HG03095 (cell line): Measurements from ENCODE around the gene LTV1.
A peak's percentile ranks its signal among the peaks of the same experiment; 100 is the strongest.
"Not testable (repeated sequence)": the region's sequence is repeated elsewhere in the genome, so short reads cannot be mapped to it uniquely, and the experiment has no call there.

Experiments used
- ATAC-seq: cut with Tn5 transposase; IDR thresholded peaks from one replicate; pipeline ENCODE4 v1.9.1; 2021; ENCODE audit warnings: moderate library complexity; ENCODE audit not compliant: unreplicated experiment

Gene LTV1

DNA sequence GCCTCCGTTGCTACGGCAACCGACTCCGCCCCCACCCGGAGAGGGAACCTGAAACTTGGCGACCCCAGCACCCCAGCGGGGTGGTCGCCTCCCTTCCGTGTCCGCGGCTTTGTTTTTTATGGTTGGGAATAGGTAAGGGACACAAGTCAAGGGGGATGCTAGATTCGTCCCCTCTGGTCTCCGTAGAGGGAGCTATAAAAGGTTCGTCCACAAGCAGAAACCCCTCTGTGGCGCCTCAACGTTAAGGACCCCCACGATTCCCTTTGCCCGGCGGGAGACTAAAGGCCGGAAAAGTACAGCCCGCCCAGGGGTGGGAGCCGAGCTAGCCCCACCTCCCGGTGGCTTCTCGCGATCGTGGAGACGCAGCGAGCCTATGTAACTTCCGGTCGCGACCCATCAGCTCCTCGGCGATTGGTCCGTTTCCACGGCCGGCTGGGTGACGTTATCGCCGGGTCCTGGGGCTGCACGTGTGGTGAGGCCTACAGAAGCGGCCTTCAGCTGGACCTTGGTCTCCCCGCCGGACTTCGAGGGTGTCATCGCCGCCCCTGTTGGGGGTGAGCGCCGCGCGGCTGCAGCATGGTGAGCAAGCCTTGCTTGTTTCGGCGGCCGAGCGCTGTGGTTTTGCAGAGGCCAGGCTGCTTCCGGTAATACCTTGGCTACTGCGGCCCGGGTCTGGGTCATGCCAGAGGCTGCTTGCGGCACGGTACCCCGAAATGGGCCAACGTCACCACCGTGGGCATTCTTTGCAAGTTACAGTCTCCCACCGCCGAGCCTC is at the start of gene LTV1:
TSS of gene LTV1 (plus strand) at position 437 of the 775 bp plus-strand sequence. CDS start at position 577, 140 bp downstream.
- ATAC-seq: peak; percentile 100

DNA sequence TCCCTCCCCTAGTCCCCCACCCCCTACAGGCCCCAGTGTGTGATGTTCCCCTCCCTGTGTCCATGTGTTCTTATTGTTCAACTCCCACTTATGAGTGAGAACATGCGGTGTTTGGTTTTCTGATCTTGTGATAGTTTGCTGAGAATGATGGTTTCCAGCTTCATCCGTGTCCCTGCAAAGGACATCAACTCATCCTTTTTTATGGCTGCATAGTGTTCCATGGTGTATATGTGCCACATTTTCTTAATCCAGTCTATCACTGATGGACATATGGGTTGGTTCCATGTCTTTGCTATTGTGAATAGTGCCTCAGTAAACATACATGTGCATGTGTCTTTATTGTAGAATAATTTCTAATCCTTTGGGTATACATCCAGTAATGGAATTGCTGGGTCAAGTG is 46.6 kb upstream of the LTV1 start:
- ATAC-seq: not testable (repeated sequence)

GRCh38 chr6:143798487-143798886 is 44.7 kb upstream of the LTV1 start:
- not testable (repeated sequence) for ATAC-seq

- ATAC-seq: no peak
Observed at GRCh38 chr6:143802833-143803565, 40.1 kb upstream of the LTV1 start.

DNA sequence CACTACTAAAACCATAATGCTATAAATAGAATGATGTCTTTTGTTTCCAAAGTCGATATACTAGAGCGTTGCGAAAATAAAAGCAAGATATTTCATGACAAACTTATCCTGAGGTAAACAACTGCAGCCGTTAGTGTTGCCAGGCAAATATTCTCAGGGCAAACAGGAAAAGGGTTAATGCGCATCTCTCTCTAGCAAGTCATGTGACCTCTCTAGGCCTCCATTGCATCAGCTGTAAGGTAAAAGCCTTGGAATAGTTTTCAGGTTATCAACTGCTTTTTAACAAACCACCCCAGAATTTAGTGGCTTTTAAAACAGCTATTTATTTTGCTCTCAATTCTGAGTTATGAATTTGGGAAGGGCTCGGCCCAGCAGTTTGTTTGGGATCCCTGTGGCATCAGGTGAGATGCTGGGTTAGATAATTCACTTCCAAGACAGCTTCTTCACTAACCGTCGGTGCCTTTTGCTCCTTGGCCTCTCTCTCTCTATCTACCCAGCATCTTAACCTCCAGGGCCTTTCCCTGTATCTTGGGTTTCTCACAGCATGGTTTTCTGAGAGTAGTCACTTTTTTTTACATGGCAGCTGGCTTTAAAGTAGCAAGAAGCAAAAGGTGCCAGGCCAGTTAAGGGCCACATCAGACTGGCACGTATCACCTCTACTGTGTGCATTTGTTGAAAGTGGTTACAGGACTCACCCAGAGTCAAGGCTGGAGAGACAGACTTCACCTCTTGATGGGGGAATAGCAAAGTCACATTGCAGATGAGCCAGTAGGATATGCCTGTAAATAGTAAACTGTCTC is 39.2 kb upstream of the LTV1 start:
- ATAC-seq: no peak

- no peak for ATAC-seq
Observed at GRCh38 chr6:143804835-143805239, 38.3 kb upstream of the LTV1 start.

DNA sequence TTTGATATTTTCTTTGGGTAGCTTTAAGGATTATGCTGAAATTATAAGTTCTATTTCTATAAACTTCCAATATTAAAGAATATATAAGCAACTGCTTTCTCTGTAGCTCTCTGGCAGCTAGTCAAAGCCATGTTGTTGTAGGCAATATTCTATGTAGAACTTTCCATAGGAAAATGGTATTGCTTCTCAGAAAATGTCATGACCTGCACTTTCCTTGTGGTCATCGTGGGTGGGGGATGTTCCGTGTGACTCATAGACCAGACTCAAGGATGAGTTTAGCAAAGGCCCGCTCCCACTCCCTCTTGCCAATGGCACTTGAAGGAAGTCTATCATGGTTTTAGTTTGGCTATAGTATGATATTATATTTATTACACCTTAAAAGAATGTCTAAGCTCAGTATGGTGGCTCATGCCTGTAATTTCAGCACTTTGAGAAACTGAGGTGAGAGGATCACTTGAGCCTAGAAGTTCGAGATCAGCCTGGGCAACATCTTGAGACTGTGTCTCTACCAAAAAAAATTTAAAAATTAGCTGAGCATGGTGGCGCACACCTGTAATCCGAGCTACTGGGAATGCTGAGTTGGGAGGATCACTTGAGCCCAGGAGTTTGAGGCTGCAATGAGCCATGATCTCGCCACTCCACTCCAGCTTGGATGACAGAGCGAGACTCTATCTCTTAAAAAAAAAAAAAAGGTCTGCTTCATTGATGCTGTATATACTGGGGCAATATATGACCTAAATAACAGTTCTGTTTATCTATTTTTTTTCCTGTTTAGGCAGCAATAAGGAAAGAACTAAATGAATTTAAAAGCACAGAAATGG is 36.6 kb upstream of the LTV1 start:
- ATAC-seq: no peak

DNA sequence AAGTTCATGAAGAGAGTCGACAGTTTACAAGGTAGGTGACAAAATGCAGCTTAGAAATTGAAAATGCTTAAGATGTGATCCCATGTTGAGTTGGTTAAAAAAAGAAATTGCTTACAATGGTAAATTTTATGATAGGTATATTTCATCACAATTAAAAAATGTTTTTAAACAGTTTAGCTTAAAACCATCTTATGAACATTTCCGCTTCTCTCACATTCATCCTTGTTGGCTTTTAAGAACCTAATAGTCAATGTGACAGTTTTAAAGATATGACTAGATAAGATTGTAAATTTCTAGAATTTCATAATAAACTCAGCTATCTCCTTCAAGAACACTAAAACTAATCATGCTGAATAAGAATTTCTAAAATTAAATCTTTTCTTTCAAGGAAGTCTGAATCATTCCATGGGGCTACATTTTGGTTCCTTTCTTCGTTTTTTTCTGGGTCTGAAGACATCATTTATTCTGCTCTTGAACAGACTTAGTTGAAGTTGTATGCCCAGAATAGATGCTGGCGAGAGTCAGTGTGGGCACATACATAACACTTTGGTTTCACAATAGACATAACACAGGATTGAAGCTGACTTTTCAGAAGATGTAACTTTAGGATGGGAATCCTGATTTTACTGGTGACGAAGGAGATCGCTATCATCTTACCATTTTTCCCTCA is 35.9 kb upstream of the LTV1 start:
- ATAC-seq: no peak

- no peak for ATAC-seq
Observed at GRCh38 chr6:143810745-143811144, 32.4 kb upstream of the LTV1 start.

DNA sequence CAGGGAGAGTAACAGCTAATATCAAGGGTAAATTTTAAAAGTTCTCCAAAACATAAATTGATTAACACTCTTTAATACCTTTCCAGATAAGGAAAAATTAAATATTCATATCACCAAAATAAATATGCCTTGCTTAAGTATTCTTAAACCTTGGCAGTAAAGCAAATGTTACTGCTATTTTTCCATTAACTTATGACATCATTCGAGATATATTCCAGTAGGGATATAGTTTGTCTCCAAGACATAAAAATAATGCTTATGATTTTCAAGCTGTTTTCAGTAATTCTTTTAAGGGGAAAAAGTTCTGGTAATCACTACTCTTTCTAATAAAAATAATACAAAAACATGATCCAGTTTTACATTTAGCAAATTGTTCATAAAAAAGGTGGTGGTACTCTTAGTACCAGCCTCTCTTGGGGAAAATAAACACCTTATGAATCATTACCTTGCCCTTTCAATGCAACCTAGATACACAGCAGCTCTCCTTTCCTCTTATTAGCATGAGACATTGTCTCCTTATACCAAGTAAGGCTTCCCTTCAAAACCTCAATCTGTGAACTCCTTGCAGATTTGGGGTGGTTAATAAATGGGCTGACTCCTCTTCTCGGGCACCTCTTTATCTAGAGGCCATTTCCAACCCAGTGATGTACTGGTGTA is 31.5 kb upstream of the LTV1 start:
- no peak for ATAC-seq

DNA sequence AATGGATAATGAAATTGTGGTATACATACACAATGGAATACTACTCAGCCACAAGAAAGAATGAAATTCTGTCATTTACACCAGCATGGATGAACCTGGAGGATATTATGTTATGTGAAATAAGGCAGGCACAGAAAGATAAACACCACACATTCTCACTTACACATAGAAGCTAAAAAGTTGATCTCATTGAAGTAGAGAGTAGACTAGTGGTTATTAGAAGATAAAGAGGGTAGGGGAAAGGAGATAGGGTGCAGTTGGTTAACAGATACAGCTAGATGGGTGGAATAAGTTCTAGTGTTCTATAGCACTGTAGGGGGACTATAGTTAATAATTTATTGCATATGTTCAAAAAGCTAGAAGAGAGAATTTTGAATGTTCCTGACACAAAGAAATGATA is 25.5 kb upstream of the LTV1 start:
- ATAC-seq: no peak

GRCh38 chr6:143821359-143821758 is 21.8 kb upstream of the LTV1 start:
- no peak for ATAC-seq

- no peak for ATAC-seq
Observed at GRCh38 chr6:143822584-143823024, 20.5 kb upstream of the LTV1 start.

GRCh38 chr6:143823548-143823947 is 19.6 kb upstream of the LTV1 start:
- ATAC-seq: no peak

- ATAC-seq: no peak
Observed at GRCh38 chr6:143828572-143828971, 14.6 kb upstream of the LTV1 start.

- no peak for ATAC-seq
Observed at GRCh38 chr6:143836150-143836549, 7.0 kb upstream of the LTV1 start.

DNA sequence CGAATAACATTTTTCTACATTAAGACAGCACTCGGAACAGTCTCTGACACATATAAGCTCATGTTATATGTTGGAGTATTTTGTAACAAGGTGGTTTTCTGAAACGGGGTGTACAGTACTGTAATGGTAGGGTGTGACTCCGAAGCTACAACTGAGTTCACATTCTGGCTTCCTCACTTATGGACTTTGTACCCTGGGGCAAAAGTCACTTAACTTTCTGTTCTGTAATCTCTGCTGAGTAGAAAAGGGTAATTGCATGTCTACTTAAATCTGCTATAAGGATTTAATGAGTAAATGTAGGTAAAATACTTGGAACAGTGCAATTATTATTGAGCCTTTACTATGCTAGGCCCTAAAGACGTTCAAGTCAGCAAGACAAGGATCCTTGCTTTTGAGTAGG is 4.7 kb upstream of the LTV1 start:
- ATAC-seq: no peak

DNA sequence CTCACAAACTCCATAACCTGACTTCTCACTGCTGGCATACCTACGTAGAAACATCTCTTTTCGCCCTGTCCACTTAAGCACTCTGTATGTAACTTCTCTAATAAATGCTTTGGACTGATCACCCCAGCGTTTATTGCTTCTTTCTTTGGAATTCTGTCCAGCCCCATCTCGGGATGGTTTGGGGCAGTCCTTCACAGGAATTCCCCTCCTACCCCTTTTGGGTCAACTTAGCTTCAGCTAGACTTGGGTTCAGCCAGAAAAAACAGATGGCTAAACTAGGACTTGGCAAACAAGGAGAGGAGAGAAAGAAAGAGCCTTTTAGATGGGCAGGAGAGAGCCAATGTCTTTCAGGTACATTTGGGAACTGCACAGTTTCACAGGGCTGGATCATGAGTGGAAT is 3.9 kb upstream of the LTV1 start:
- ATAC-seq: no peak

DNA sequence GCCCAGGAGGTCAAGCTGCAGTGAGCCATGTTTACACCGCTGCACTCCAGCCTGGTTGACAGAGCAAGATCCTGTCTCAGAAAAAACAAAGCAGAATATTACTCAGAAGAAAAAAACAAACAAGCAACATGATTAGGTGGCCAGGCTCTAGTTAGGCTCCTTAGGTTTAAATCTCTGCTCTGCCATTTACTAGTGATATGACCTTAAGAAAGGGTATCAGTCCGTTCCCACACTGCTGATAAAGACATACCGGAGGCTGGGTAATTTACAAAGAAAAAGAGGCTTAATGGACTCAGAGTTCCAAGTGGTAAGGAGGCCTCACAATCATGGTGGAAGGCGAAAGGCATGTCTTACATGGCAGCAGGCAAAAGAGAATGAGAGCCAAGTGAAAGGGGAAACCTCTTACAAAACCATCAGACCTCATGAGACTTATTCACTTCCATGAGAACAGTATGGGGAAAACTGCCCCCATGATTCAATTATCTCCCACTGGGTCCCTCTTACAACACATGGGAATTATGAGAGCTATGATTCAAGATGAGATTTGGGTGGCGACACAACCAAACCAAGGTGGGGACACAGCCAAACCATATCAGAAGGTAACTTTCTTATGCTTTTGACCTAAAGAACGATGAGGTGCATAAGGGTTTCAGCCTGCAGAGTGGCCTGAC is 2.4 kb upstream of the LTV1 start:
- no peak for ATAC-seq
